Measurements from ENCODE around the gene TBCD.

- no peak for TF ChIP-seq CTCF (IDR thresholded peaks at IDR 0.05)
- no peak for TF ChIP-seq ATF2 (CRISPR knock-in tag; IDR thresholded peaks at IDR 0.05; ENCODE audit: borderline replicate concordance, low read depth)
- no peak for TF ChIP-seq MAX (CRISPR knock-in tag; IDR thresholded peaks at IDR 0.05)
- no peak for TF ChIP-seq NFYB (CRISPR knock-in tag; conservative IDR thresholded peaks at IDR 0.05; ENCODE audit: low read depth)
- TF ChIP-seq ARID4B (CRISPR knock-in tag; IDR thresholded peaks at IDR 0.05; ENCODE audit: borderline replicate concordance) = no peak
- TF ChIP-seq SP1 (CRISPR knock-in tag; conservative IDR thresholded peaks at IDR 0.05) = no peak
- TF ChIP-seq TEAD4 (CRISPR knock-in tag; IDR thresholded peaks at IDR 0.05) = no peak
- TF ChIP-seq ZNF263 (CRISPR knock-in tag; IDR thresholded peaks at IDR 0.05; ENCODE audit: low read depth) = no peak
- TF ChIP-seq ZNF232 (CRISPR knock-in tag; IDR thresholded peaks at IDR 0.05) = no peak
- no peak for TF ChIP-seq STAT6 (CRISPR knock-in tag; conservative IDR thresholded peaks at IDR 0.05; ENCODE audit: low read depth)
- TF ChIP-seq MLX (CRISPR knock-in tag; IDR thresholded peaks at IDR 0.05) = no peak
- TF ChIP-seq CREM (CRISPR knock-in tag; IDR thresholded peaks at IDR 0.05) = no peak
- no peak for TF ChIP-seq ETV6 (CRISPR knock-in tag; IDR thresholded peaks at IDR 0.05)
These were observed 10.7 kb upstream of the TBCD start for GRCh38 chr17:82740906-82741759.
